CD4-positive, CD25-positive, alpha-beta regulatory T cell (primary cell): ENCODE data around the gene SSC5D. TPM values are rescaled to one million over a fixed set of nuclear protein-coding genes. Genes with fewer than 3 reads are reported as not detected.

Experiments used
- ATAC-seq, 2 donors: fragments of 150-1000 bp; cut with Tn5 transposase; one replicate each; pipeline ENCODE4 v1.10.0; 2021; ENCODE audit warnings: low read depth in 2 of 2, moderate number of reproducible peaks in 2 of 2, moderate library complexity in 1 of 2
- DNase-seq, 3 donors: peaks; one replicate each; pipeline versions ENCODE4 v3.0.0 to v3.0.0-alpha.2; 2012 to 2022; ENCODE audit warnings: mixed read lengths in 1 of 3
- H3K27ac ChIP-seq: one replicate; pipeline ENCODE4 v1.7.0; 2013; ENCODE audit warnings: mild to moderate bottlenecking, low read length; ENCODE audit not compliant: insufficient read depth, poor library complexity, severe bottlenecking
- H3K27me3 ChIP-seq: one replicate; pipeline ENCODE4 v1.7.0; 2013; ENCODE audit warnings: low read length; ENCODE audit not compliant: control insufficient read depth, insufficient read depth
- H3K36me3 ChIP-seq: one replicate; pipeline ENCODE4 v1.7.0; 2013; ENCODE audit warnings: mild to moderate bottlenecking, low read length, moderate library complexity; ENCODE audit not compliant: control insufficient read depth, insufficient read depth
- H3K4me1 ChIP-seq: 2 replicates; pipeline ENCODE4 v1.7.0; 2013; ENCODE audit warnings: mild to moderate bottlenecking, low read length; ENCODE audit not compliant: insufficient read depth, control insufficient read depth, poor library complexity, severe bottlenecking
- H3K4me3 ChIP-seq: one replicate; pipeline ENCODE4 v1.7.0; 2013; ENCODE audit warnings: low read depth, mild to moderate bottlenecking, low read length, moderate library complexity
- H3K9me3 ChIP-seq, 2 experiments: 1 replicate in 1 of 2; 2 replicates in 1 of 2; pipeline ENCODE4 v1.7.0; 2013; ENCODE audit warnings: low read length in 2 of 2, mild to moderate bottlenecking in 1 of 2, moderate library complexity in 1 of 2; ENCODE audit not compliant: control insufficient read depth in 2 of 2
- H3K27ac Mint-ChIP-seq, 3 donors: one replicate each; pipeline ENCODE4 v1.8.0; 2020 to 2022; ENCODE audit warnings: mild to moderate bottlenecking in 3 of 3, mixed read lengths in 3 of 3, moderate library complexity in 2 of 3
- H3K27me3 Mint-ChIP-seq: one replicate; pipeline ENCODE4 v1.8.0; 2022; ENCODE audit warnings: mild to moderate bottlenecking, mixed read lengths
- H3K36me3 Mint-ChIP-seq: one replicate; pipeline ENCODE4 v1.8.0; 2020; ENCODE audit warnings: mixed read lengths
- H3K4me1 Mint-ChIP-seq, 4 donors: one replicate each; pipeline ENCODE4 v1.8.0; 2020 to 2022; ENCODE audit warnings: mixed read lengths in 4 of 4, mild to moderate bottlenecking in 1 of 4
- H3K4me3 Mint-ChIP-seq, 4 donors: one replicate each; pipeline ENCODE4 v1.8.0; 2020 to 2022; ENCODE audit warnings: mild to moderate bottlenecking in 4 of 4, mixed read lengths in 4 of 4, moderate library complexity in 3 of 4
- H3K9me3 Mint-ChIP-seq, 7 donors: one replicate each; pipeline ENCODE4 v1.8.0; 2020 to 2022; ENCODE audit warnings: mixed read lengths in 7 of 7, mild to moderate bottlenecking in 3 of 7, moderate library complexity in 2 of 7
- polyA plus RNA-seq, 4 donors: library from polyadenylated mRNA; unstranded; fragments of 300-500 nt; fragmentation: Illumina TruSeq; gene quantifications; one replicate each; pipeline ENCODE4 v1.2.3, GENCODE V29; 2021
- total RNA-seq: library from RNA; stranded (reverse); gene quantifications from one replicate; pipeline ENCODE4 v1.2.3, GENCODE V29; 2022

Gene SSC5D
- total and polyA plus RNA-seq, 5 donors from 2014 or later: 0.27 TPM; not detected in 4

DNA sequence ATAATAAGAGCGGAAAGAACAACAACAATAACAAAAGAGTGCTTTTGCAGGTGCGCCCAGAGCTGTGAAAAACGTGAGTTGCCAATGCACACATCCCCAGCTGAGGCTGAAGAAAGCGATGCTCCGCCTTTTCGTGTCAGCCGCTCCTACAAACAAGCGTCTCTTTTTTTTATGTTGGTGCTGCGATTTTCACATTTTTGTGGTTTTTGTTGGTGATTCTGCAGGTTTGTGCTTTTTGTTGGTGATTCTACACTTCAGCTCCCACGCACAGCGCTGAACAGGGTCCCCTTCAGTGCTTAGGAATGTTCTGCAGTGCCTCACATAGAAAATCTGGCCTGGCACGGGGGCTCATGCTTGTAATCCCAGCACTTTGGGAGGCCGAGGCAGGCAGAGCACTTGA, 64.4 kb downstream of the SSC5D start:
- Mint-ChIP-seq H3K36me3 (no peaks in the 10 kb centered on the region), H3K9me3 (peaks cover 0 to 2% (median 0%) of the 10 kb centered on the region in 7 donors), H3K27ac (no peak overlapping the region), H3K27me3 (peaks cover 6% of the 10 kb centered on the region), H3K4me1 (no peaks in the 10 kb centered on the region), H3K4me3 (no peak overlapping the region)
- no peak for ATAC-seq
- Histone ChIP-seq H3K4me1 (no peaks in the 10 kb centered on the region), H3K27ac (no peak overlapping the region), H3K36me3 (no peaks in the 10 kb centered on the region), H3K27me3 (no peaks in the 10 kb centered on the region), H3K4me3 (no peak overlapping the region), H3K9me3 (no peaks in the 10 kb centered on the region)
- no peak for DNase-seq

DNA sequence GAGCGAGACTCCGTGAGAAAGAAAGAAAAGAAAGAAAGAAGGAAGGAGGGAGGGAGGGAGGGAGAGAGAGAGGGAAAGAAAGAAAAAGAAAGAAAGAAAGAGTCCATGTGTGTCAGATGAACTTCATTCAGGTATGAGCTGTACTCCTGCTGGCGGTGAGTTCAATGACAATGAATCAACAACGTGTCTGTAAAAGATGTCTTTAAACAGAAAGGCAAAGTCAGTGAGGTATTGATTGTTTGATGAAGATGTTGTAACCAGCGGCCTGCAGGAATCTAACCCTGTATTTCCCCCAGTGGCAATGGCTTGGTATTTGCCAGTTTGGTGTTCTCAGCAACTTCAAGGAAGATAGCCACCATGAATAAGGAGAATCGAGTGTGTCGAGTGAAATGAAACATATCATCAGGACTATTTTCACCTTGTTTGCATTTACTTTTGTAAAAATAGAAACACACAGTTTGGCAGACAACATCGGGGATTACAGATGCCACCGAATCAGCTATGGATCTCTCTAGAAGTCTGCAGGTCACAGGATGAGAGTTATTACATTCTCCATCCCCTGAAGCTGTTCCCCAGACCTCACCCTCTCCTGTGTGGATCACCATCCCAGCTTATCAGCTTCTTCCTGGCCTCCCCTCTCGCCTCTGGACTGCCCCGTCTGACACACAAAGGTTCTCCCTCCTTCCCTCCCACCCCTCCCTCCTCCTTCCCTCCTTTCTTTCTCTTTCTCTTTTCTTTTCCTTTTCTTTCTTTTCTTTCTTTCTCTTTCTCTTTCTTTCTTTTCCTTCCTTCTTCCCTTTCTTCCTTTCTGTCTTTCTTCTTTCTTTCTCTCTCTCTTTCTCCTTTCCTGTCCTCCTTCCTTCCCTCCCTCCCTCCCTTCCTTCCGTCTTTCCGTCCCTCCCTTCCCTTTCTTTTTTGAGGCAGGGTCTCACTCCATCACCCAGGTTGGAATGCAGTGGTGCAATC, 65.3 kb downstream of the SSC5D start:
- no peak overlapping the region for H3K27ac Mint-ChIP-seq
- no peaks in the 10 kb centered on the region for H3K36me3 Mint-ChIP-seq
- ATAC-seq (no peak), DNase-seq (no peak)
- peaks cover 6% of the 10 kb centered on the region for H3K27me3 Mint-ChIP-seq
- H3K4me1 ChIP-seq: no peaks in the 10 kb centered on the region
- H3K27ac ChIP-seq: no peak overlapping the region
- H3K27me3 ChIP-seq: no peaks in the 10 kb centered on the region
- no peaks in the 10 kb centered on the region for H3K36me3 ChIP-seq
- no peak overlapping the region for H3K4me3 Mint-ChIP-seq
- no peaks in the 10 kb centered on the region for H3K4me1 Mint-ChIP-seq
- no peak overlapping the region for H3K4me3 ChIP-seq
- H3K9me3 ChIP-seq: no peaks in the 10 kb centered on the region
- H3K9me3 Mint-ChIP-seq: peaks cover 0 to 2% (median 0%) of the 10 kb centered on the region in 7 donors

DNA sequence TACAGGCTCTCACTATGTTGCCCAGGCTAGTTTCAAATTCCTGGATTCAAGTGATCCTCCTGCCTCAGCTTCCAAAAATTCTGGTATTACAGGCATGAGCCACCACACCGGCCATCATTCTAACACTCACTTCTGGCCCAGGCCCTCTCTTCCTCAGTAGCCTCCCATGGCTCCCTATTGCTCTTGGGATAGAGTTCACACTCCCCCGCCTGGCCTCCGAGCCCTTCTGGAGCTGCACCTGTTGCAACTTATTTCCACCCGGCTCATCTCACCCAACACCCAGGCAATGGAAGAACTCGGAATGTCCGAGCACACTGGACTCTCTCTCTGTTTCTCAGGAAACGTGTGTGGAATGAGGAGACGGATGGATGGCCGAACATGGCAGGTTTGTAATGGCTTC, 66.1 kb downstream of the SSC5D start:
- Mint-ChIP-seq H3K36me3 (no peaks in the 10 kb centered on the region), H3K27me3 (peaks cover 6% of the 10 kb centered on the region), H3K4me3 (no peak overlapping the region), H3K27ac (no peak overlapping the region), H3K9me3 (peaks cover 0 to 2% (median 0%) of the 10 kb centered on the region in 7 donors), H3K4me1 (no peaks in the 10 kb centered on the region)
- Histone ChIP-seq H3K27ac (no peak overlapping the region), H3K4me1 (no peaks in the 10 kb centered on the region), H3K36me3 (no peaks in the 10 kb centered on the region), H3K27me3 (no peaks in the 10 kb centered on the region), H3K4me3 (no peak overlapping the region), H3K9me3 (no peaks in the 10 kb centered on the region)
- DNase-seq (no peak), ATAC-seq (no peak)

DNA sequence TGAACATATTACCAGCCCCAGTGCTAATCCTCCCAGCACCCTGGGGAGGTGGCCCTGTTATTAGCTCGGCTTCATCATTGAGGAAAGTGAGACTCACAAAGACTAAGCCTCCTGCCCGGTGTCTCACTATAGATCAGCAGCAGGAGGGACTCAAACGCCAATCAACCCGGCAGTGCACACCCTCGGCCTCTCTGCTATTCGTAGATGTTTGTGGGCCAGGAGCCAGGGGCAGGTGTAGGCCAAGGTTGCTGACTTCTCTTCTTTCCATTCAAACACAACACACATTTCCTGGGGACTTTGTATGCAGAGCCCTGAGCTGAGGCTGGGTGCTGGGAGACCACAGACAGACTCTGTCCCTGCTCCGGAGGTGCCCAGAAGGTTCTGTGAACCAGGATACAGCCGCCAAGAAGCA, 66.5 kb downstream of the SSC5D start:
- DNase-seq (no peak), ATAC-seq (no peak)
- no peaks in the 10 kb centered on the region for H3K36me3 ChIP-seq
- Mint-ChIP-seq H3K4me1 (no peaks in the 10 kb centered on the region), H3K27ac (no peak overlapping the region), H3K36me3 (no peaks in the 10 kb centered on the region), H3K4me3 (no peak overlapping the region), H3K9me3 (peaks cover 0 to 2% (median 0%) of the 10 kb centered on the region in 7 donors), H3K27me3 (peaks cover 6% of the 10 kb centered on the region)
- no peaks in the 10 kb centered on the region for H3K4me1 ChIP-seq
- H3K9me3 ChIP-seq: no peaks in the 10 kb centered on the region
- H3K27me3 ChIP-seq: no peaks in the 10 kb centered on the region
- no peak overlapping the region for H3K27ac ChIP-seq
- no peak overlapping the region for H3K4me3 ChIP-seq

DNA sequence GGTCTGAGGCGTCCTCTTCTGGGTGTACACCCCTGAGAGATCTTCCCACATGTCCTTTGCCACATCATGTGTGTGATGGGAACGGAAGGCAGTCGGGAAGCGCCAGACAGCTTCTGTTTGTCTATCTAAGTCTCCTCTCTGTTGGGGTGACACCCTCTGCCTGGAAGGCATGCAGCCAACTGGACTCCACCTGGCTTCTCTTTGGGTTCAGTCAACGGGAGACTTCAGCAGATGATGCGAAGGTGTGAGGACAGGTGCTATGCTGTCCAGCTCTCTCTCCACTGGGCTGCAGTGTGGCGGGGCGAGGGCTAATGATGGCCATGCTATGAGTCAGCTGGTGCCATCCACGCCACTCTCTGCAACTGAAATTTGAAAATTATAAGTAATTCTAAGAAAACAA, 71.4 kb downstream of the SSC5D start:
- DNase-seq (no peak), ATAC-seq (no peak)
- no peaks in the 10 kb centered on the region for H3K9me3 ChIP-seq
- no peak overlapping the region for H3K4me3 Mint-ChIP-seq
- no peaks in the 10 kb centered on the region for H3K36me3 Mint-ChIP-seq
- H3K27me3 ChIP-seq: no peaks in the 10 kb centered on the region
- no peaks in the 10 kb centered on the region for H3K36me3 ChIP-seq
- H3K4me3 ChIP-seq: no peak overlapping the region
- no peak overlapping the region for H3K27ac Mint-ChIP-seq
- H3K4me1 ChIP-seq: no peaks in the 10 kb centered on the region
- H3K9me3 Mint-ChIP-seq: peaks cover 0 to 2% (median 0%) of the 10 kb centered on the region in 7 donors
- no peaks in the 10 kb centered on the region for H3K4me1 Mint-ChIP-seq
- H3K27me3 Mint-ChIP-seq: peaks cover 4% of the 10 kb centered on the region
- H3K27ac ChIP-seq: no peak overlapping the region

DNA sequence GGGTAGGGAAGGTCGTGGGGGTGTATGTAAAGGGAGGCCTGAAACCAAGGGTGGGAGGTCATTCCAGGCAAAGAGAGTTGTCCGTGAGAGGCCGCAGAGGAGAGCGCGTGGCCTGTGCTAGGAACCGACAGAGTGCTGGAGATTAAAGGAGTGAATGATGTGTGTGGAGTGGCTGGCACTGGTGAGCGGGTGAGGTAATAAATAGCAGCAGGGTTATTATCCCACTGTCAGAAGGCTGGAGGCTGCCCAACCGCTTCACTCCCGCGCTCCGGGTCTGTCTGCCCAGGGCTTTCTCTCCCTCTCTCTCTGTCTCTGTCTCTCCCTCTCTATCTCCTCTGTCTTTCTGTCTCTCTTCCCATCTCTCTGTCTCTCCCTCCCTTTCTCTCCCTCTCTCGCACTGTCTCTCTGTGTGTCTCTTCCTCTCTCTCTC, 75.0 kb downstream of the SSC5D start:
- no peaks in the 10 kb centered on the region for H3K4me1 ChIP-seq
- H3K36me3 ChIP-seq: no peaks in the 10 kb centered on the region
- Mint-ChIP-seq H3K27me3 (peaks cover 21% of the 10 kb centered on the region), H3K4me1 (no peaks in the 10 kb centered on the region), H3K36me3 (no peaks in the 10 kb centered on the region), H3K27ac (no peak overlapping the region), H3K4me3 (no peak overlapping the region), H3K9me3 (peaks cover 0 to 2% (median 0%) of the 10 kb centered on the region in 7 donors)
- no peaks in the 10 kb centered on the region for H3K9me3 ChIP-seq
- no peak overlapping the region for H3K27ac ChIP-seq
- H3K4me3 ChIP-seq: no peak overlapping the region
- DNase-seq: no peak
- no peaks in the 10 kb centered on the region for H3K27me3 ChIP-seq
- ATAC-seq: no peak

DNA sequence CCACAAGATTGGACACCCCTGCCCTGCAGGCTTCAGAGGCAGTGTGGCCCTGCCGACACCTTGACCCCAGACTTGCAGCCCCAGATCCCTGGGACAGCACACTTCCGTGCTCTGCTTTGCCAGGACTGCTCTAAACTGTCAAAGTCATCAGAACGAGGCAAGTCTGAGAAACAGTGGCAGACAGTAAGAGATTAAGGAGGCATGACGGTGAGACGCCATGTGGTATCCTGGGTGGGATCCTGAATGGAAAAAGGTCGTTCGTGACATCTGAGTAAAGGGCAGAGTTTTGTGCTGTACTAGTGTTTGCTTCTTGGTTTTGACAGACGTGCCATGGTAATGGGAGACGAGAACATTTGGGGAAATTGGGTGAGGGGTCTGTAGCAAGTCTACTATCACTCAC, 78.6 kb downstream of the SSC5D start:
- ATAC-seq (no peak), DNase-seq (no peak)
- H3K27ac ChIP-seq: no peak overlapping the region
- H3K27me3 ChIP-seq: no peaks in the 10 kb centered on the region
- H3K9me3 Mint-ChIP-seq: peaks cover 0 to 1% (median 0%) of the 10 kb centered on the region in 7 donors
- no peaks in the 10 kb centered on the region for H3K36me3 Mint-ChIP-seq
- H3K4me3 Mint-ChIP-seq: no peak overlapping the region
- no peaks in the 10 kb centered on the region for H3K9me3 ChIP-seq
- H3K4me1 ChIP-seq: no peaks in the 10 kb centered on the region
- no peak overlapping the region for H3K27ac Mint-ChIP-seq
- H3K4me3 ChIP-seq: no peak overlapping the region
- no peaks in the 10 kb centered on the region for H3K36me3 ChIP-seq
- no peaks in the 10 kb centered on the region for H3K4me1 Mint-ChIP-seq
- peaks cover 17% of the 10 kb centered on the region for H3K27me3 Mint-ChIP-seq
